NCI-H128 (cell line): ENCODE results near the gene ST6GALNAC3.

Experiments used
- DNase-seq: peaks from one replicate; lab custom pipeline; 2025; ENCODE audit not compliant: unreplicated experiment; lab: John Stamatoyannopoulos, UW

ST6GALNAC3 gene

GRCh38 chr1:76669624-76670315, 595.2 kb downstream of the ST6GALNAC3 start:
- no peak for DNase-seq

DNA sequence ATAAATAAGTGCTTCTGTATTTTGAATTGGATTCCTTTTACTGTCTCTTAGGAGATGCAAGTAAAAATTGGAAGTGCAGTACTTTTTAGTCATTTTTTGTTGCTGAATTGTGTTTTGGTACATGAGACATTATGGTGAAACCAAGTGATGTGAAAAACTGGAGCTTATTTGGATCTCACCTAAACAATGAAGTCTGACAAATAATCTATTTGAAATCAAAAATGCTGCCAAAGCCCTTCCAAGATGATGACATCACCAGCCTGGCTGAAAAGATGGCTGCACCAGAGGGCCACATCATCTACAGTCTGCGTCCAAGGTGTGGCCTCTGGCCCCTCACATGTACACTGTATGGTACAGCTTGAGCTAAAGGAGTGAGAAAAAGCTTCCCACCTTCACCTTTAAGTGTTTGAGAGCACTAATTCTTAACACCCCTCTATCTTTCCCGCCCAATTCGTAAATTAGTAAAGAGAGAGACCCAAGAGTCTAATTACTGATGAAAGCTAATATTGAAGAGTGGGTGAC, 600.2 kb downstream of the ST6GALNAC3 start:
- no peak for DNase-seq

- DNase-seq, result no peak
Measured at GRCh38 chr1:76677416-76678405, 603.2 kb downstream of the ST6GALNAC3 start.

DNA sequence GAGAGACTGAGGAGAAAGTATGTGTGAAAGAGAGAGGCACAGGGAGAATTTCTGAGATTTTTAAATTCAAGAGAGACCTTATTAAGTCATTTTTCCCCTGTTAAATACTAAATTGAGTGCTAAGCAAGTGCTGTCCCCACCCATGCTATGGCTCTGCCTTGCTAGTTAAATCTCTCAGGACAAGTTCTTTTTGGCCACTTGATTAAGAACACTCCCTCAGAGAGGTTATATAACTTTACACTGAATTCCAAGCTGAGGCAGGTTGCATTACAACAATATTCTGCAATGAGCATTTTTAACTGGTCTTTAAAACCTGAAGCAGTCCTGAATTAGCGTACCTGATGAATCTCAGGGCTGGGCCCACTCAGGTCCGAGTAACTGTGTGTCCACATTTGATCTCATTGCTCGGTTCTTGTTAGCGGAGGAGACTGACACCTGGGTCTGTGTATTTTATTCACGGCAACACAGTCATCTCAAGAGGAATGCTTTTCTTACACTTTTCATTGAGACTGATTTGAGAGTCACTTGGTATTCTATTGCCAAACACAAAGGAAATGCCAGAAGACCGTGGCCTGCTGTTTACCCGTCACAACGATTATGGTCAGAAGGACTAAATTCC, 605.1 kb downstream of the ST6GALNAC3 start:
- DNase-seq, result no peak

DNA sequence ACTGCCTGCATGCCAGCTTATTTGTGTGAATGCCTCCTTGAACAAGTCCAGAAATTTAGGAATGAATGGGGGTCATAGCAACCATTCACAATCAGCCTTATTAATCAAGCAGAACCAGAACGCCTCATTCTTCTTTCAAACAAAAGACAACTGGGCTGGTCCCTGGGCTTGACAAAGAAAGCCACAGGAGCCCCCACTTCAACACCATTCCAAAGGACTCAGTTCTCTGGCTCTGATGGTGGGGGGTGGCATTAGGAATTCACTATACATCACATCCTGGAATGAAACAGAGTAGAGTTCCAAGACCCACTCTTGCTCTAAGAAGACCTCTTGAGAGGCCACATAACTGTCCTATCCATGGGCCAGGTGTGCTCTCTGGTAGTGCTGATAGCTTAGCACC, 606.1 kb downstream of the ST6GALNAC3 start:
- no peak for DNase-seq

DNA sequence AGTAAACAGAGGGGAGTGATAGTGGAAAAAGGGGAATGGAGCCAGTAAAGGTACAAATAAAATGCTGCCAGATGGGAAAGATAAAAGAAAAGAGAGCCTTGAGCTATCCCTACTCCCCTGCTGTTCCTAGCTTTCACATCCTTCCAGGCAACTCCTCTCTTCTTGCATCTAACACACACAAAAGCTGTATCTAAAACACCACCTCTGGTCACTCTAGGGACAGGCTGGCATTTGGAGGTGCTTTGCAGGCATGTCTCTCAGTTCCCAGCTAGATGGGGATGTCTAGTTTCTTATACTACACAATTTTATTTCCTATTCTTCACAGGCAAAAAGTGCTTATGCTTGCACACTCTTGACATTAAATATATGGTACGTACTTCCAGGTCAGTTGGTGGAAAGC, 607.6 kb downstream of the ST6GALNAC3 start:
- no peak for DNase-seq
